ENCODE measurements around the gene WASL.
"Not testable (repeated sequence)": the region's sequence is repeated elsewhere in the genome, so short reads cannot be mapped to it uniquely, and the experiment has no call there.

The WASL gene

DNA sequence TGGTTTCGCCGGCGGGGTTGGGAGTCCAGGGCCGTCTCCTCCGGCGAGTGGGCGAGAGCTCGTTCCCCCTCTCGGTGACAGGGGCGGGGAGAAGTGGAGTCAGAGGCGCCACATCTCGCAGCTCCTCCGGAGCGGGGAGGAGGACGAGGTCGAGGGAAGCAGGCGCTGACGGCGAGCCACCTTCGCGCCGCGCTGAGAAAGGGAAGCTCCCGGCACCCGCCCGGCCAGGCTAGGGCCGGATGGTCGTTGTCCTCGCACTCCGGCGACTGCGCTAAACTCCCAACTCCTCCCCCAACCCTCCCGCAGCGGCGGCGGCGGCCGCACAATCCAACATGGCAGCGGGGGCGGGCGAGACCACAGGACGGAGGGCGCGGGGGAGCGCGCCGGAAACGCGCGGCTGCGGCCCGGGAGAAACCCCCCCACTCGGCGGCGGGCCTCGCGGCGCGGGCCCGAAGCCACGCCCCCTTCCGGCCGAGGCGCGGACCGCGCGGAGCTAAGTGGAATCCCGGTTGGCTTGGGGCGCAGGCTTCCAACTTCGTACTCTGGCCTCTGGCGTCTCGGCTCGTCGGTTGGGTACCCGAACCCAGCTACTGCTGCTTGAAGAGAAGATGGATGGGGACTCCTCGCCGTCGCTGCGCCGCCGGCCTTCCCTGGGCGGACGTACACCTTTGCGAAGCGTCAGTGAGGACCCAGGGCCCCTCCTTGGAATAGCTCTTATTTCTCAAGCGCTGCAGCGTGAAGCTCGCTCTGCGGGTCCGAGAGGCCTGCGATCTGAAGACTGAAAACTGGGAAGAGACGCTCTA is at the start of gene WASL:
TSS of gene WASL (minus strand) at position 270 of the 803 bp plus-strand sequence. CDS start at position 1, 269 bp downstream.
- peak; percentile 81 for DNase-seq (ENCODE audit: low read depth)

DNA sequence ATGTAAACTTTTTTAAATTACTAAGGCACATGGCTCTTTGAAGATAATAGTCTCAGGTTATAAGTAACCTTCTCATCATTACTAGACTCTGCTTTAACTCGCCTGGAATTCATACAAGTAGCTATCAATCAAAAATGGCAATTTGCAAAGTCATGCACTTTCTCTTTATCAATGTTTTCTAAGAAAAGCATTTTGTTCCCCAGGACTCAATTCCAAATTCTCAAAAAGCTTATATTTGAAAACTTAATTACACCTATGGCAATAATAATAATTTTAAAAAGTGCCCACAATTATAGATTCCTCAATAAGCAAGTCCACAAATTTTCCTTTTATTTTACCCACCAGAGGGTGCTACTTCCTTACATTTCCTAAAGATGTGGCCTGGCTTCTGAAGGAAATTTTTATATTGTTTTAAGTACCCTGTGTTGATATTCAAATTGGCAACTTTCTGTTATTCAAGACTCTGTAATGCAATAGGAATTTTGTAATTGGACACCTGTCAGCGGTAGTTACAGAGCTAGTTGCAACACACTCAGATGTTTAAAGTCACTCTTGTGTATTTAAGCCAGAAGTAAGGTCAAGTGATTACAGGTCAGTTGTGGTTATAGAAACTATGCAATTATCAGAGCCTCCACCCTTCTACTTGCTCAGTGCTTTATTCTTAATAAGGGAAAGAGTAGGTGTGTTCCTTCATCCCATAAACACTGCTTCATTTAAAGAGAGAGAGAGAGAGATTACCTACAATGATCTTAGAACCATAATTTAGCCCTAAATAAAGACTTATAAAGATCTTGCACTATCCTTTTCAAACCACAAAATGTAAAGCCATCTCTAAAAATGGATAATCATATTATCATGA is 49.1 kb upstream of the WASL start:
- no peak for DNase-seq (ENCODE audit: low read depth)

DNA sequence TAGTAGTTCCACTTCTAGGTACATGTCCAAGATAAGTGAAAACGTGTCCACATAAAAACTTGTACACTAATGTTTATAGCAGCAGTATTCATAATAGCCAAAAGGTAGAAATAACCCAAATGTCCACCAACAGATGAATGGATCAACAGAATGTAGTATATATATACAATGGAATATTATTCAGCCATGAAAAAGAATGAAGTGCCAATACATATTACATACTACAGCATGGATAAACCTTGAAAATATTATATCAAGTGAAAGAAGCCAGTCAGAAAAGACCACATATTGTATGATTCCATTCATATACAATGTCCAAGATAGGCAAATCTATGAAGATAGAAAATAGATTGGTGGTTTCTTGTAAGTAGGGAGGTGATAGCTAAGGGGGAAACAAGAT is 47.8 kb upstream of the WASL start:
- no peak for DNase-seq (ENCODE audit: low read depth)

DNA sequence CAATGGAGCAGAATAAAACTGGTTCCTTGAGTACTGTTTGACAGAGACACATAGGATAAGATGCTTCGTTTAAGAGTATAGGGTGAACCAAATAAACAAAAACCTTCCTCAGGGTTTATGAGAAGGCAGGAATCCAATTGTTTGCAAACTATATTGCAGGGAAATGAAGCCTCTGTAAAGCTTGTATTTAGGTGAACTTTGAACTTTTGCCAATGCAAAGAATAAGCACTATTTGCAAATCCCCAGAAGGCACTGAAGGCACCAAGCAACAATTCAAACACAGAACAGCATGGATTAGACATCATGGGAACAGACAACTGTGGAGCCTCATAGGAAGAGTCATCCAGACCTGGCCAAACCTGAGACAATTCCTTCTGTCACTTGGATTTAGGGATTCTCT is 47.1 kb upstream of the WASL start:
- no peak for DNase-seq (ENCODE audit: low read depth)

DNA sequence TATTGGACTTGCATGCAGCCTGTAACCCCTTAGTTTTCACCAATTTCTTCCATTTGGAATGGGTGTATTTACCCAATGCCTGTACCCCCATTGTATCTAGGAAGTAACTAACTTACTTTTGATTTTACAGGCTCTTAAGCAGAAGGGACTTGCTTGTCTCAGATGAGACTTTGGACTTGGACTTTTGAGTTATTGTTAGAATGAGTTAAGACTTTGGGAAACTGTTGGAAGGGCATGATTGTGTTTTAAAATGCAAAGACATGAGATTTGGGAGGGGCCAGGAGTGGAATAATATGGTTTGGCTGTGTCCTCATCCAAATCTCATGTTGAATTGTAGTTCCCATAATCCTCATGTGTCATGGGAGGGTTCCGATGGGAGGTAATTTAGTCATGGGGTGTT is 46.3 kb upstream of the WASL start:
- DNase-seq (ENCODE audit: low read depth) = not testable (repeated sequence)

DNA sequence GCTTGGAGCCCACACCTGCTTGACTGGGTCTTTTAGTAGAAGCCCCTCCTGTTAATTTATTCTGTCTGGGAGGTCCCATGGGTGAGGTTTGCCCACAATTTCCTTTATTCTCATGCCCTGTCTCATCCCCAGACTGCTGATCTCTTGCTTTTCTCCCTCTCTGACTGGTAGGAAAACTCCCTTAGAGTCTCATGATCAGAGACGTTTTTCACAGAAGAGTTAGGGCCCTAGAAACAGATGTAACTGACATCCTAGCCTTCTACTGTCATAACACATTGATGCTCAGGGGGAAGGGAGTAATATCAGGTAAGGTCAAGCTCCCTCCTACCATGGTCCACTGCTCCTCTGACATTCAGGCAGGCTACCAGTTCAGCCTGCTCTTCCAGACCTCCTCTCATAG is 43.7 kb upstream of the WASL start:
- DNase-seq (ENCODE audit: low read depth) = no peak

DNA sequence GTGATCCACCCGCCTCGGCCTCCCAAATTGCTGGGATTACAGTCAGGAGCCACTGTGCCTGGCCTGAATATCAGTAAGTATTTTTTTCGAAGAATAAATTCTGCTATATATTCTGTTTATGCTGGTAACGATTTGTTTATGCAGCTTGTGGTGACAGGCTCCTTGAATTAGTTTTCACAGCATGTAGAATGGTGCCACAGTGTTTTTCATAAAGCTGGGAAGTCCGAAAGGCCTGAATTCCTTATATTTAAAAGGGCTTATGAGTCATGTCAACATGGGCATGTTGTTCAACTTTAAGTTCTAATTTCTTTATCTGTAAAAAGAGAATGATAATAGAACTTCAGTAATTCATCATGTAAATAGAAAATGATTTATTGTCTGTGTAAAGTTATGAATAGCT is 42.2 kb upstream of the WASL start:
- DNase-seq (ENCODE audit: low read depth) = no peak

DNA sequence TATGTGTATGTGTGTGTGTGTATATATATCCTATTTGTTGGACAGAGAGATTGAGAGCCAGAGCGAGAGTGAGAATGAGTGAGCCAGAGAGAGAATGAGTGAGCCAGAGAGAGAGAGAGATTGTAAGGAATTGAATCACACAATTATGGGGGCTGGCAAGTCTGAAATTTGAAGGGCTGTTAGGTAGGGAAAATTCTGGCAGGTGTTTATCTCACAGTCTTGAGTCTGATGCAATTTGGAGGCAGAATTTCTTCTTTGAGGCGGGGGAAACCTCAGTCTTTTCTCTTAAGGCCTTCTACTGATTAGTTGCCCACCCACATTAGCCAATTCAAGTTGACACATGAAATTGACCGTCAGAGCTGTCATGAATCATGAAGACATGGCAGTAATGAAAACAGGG is 41.0 kb upstream of the WASL start:
- DNase-seq (ENCODE audit: low read depth) = no peak

DNA sequence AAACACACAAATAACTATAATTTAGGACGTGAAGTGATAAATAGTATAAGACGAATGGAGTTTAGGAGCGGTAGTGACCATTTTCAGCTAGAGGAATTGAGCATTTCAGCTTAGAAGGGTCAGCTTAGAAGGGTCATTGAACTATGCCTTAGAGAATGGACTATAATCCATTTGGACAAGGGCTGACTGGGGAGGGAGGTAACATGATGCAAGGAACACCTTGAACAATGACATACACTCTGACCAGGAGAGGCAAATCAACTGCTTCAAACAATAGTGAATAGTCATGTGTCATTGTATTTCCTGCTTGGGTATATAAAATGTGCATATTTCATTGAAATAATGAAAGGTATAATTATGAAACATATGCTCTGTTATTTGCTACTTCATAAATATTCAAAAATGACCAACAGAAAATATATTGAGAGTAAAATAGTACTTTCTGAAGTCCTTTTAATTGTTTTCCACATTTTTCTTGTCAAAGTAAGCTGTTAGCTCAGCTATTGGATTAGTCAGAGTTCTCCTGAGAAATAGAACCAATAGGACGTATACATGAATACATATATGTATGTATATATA is 40.5 kb upstream of the WASL start:
- DNase-seq (ENCODE audit: low read depth) = no peak

DNA sequence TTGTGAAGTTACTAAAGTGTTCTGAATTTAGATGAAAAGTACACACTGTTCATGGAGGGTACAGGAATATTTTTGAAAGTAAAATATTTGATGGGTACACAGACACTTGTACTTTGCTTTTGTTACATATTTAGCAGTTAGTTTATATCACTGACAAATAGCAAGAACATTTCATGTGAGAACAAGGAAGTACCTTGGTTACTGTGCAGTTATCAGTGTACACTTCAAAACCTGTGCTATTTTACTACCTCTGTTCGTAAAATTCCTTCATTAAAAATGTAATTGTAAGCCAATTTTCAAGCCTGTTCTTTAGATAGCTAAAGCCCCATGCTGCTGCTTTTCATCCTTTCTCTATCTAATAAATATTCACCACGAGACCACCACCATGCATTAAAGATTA is 39.8 kb upstream of the WASL start:
- no peak for DNase-seq (ENCODE audit: low read depth)

DNA sequence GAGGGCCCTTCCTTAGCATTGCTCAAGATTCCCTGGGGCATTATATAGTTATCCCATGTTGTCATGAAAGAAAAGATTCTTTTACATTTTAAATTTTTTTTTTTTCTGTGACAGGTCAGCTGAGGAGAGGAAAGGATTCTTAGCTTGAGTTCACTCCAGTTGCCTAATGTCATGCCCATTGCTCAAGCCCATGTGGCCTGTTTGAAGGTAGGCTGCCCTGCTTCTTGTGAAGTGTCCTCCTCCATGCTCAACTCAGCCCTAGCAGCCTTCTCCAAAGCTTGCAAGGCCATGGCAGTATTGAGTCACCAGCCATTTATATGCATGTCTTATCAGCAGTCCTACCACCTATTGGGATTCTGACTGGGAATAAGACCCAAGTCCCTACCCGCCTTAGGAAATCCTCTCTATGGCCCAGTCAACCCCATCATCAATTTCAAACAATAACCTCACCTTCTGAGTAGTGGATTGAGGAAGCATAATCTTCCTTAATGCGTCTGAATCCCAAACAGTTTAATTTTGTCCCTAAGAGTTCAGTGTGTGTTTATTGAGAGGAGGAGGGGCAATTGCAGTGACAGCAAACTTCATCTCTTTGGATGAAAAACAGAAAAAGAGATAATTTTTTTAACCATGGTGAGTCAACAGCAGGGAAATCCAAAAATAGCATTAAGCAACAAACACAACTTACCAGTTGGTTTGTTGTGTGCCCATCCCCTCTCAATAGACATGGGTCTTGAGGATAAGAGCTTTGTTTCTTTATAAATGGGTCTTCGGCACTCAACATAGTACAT is 38.6 kb upstream of the WASL start:
- DNase-seq (ENCODE audit: low read depth) = no peak

DNA sequence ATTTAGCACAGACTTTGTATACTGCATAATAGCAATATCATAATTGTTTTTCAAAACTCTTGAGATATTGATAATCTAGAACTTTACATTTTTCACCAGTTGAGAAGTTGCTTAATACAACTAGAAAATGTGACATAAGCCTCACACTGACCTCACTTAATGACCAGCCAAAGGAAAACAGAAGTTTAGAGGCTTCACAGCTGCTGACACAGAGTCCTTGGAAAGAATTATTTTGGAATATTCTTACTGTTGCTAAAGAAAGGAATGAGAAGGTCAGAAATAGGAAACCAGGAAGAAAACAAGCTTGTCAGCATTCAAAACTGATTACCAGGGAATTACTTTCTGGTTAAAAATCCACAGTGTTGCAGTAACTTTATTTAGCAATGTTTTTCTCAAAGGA is 35.5 kb upstream of the WASL start:
- DNase-seq (ENCODE audit: low read depth) = no peak

DNA sequence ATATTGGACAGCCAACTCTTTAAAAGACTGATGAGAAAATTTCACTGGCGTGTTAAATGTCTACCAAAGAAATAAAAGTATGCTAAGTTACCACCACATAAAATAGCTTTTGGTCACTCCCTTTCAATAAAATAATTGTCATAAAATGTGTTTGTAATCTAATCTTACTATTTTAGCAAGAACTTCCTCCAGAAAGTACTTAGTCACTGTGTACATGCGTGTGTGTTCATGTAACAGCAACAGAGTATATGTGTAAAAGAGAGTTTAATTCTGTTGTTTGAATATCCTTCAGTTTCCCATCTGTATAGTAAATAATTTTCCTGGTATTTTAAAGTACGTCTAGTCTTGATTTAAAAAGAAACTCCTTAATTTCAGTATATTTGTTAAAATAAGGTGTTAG is 35.0 kb upstream of the WASL start:
- no peak for DNase-seq (ENCODE audit: low read depth)

DNA sequence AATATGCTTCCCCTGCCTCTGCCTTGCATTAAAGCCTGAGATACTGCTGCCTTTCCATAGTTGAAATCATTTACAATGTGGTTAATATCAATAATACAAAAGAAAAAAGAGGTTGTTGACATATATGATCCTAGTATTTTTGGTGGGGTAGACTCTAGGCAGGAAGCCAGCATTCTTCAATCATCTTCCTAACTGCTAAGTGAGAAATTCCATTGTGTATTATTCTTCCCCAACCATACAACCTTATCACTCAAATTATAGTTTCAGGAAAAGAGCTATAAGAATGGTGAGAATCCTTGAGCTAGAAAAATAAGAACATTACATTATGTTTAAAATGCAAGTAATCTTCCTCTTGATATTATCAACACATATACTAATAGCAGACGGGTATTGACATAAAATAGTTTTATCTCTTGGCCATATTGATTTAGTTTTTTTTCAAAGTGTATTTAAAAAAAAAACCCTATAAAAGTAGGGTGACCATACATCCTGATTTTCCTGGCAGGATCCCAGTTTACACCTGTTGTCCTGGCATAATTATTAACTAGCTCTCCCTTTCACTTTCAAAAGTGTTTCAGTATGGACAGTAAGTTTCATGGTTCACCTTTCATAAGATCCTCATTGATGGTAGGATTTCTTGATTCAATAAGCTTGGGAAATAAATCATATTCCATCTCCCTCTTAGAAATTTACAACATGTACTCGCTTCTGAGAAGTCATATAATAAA is 33.4 kb upstream of the WASL start:
- no peak for DNase-seq (ENCODE audit: low read depth)

DNA sequence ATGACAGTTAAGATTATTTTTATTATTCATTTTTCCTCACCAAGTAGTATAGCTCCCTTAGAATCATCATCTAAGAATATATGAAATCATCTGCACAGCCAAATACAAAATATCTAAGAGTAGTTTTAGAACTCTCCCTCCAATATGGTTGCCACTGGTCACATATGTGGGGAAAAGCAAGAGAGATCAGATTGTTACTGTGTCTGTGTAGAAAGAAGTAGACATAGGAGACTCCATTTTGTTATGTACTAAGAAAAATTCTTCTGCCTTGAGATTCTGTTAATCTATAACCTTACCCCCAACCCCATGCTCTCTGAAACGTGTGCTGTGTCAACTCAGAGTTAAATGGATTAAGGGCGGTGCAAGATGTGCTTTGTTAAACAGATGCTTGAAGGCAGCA is 31.7 kb upstream of the WASL start:
- DNase-seq (ENCODE audit: low read depth) = not testable (repeated sequence)

DNA sequence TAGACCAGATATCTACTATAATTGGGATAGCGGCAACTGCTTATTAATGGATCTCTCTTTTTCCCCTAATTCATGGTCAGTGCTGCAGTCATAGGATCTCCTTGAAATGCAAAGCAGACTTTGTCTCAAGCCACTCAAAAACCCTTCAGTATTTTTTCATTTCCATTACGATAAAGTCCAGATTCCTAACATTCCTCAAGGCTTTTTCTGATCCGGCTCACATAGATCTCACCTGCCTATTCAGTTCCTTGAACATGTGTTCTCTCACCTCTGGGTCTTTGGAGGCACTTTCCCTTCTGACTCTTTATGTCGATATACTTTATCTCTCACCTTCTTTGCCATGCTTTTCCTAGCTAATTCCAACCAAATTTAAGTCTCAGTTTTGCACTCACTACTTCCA is 25.7 kb upstream of the WASL start:
- no peak for DNase-seq (ENCODE audit: low read depth)

DNA sequence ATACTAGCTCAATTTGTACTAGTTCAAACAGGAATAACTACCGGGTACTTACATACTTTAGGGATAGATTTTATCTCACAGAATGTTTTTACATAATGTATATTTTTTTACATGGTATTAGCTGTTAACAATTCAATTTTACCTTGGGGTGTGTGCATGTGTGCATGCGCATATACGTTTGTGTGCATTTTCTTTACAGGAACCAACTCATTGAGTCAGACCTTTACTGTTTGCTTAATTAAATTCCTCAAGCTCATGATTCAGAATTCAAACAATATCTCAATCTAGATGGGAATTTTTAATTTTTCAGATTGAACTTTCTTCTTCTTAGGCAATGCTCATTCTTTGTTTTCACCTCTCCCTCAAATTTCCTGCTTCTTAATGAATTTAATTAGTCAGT is 24.7 kb upstream of the WASL start:
- DNase-seq (ENCODE audit: low read depth) = no peak

DNA sequence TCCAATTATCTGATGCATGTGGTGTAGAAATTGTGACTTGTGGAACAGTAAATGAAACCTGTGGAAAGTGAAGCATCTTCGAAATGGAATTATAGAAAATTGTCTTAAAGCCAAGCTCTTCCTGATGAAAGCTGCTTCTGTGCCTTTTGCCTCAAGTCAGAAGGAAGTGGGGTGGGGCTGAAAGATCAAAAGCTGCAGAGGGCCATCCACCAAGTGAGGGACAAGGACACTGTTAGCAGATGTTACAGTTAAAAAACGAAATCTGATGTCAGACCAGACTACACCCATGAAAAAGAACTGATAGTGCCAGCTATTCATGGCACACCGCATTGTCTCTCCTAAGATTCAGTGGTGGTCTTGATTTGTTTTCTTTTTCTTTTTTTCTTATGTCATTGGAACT is 23.8 kb upstream of the WASL start:
- no peak for DNase-seq (ENCODE audit: low read depth)

DNA sequence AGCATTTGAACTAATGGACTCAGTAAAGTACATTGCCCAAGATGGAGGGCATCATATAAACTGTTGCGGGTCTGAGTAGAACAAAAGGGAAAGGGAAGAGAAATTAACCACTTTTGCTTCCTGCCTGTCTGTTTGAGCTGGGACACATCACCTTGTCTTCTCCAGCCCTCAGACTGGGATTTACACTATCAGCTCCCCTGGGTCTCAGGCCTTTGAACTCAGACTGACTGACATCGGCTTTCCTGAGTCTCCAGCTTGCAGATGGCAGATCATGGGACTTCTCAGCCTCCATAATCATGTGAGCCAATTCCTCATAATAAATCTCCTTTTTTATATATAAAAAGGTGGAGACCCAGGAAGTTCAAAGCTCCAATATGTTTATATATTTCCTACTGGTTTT is 23.0 kb upstream of the WASL start:
- DNase-seq (ENCODE audit: low read depth) = no peak

DNA sequence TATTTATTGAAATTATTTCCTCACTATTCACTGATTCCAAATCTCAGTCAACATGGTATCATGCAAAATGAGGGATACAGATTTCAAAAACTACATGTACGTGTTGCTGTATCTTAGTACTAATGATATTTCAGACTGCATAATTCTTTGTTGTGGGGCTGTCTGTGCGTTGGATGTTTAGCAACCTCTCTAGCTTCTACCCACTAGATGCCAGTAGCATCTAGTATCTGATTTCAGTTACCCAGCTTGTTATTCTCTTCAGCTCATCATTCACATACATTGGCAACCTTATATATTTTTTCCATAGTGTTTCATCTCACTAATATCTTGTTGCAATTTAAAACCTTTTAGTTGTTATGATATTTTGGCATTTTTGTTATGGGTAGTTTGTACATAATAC is 22.5 kb upstream of the WASL start:
- DNase-seq (ENCODE audit: low read depth) = no peak

DNA sequence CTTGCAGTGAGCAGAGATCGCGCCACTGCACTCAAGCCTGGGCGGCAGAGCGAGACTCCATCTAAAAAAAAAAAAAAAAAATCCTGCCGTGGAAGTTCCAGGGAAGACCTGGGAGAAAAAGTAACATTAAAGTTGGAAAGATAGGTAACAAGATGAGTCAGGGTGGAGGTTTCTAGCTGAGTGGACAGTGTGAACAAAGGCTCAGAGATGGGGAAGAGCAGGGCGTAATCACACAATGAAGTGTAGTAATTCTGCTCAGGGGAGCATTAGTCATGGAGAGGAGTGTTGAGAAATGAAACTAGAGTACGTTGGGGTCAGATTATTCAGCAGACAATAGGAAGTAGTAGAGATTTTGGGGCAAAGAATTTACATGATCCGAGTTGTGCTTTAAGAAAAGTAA is 21.6 kb upstream of the WASL start:
- DNase-seq (ENCODE audit: low read depth) = no peak

DNA sequence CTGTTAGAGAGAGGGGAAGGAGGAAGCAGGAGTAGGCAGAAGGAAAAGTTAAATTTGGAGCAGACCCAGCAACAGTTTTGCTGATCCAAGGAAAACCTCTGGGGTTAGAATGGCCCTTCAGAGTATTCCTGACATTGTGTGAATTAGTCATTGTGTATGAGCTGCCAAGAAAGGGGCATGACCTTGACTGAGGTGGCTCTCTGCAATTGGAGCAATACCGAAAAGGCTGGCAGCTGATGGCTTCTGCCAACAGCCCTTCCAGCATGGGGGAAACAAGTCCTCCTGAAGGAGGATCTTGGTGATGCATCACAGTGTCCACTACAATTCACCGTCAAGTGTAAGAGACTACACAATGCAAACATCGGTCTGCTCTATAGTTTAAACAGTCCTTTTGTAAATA is 20.6 kb upstream of the WASL start:
- no peak for DNase-seq (ENCODE audit: low read depth)
